Measurements from ENCODE around the gene RPP30.
A peak's percentile ranks its signal among the peaks of the same experiment; 100 is the strongest.
"Not testable (repeated sequence)": the region's sequence is repeated elsewhere in the genome, so short reads cannot be mapped to it uniquely, and the experiment has no call there.

Gene RPP30

DNA sequence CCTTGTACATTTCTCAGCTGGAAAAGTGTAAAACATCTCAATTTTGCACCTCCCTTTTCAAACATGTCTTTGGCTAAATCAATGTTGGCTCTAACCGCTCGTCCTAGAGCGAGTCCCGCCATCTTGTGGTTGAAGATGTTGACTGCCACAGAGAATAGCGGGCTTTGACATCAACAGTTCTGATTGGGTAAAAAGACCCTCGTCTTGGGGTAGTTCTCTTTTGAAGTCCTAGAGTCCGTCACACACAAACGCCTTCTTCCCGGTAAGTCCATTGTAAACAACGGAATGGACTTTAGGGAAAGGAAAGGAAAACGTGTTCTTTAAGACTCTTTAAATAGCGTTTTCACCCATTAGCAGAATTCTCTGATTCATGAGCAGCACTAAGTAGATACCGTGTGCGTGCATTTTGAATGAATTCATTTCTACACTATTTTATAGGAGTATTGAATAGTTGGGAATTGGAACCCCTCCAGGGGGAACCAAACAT lies 452 bp upstream of the RPP30 start:
- peak; percentile 62 for DNase-seq (ENCODE audit: low read depth, low spot score)

DNA sequence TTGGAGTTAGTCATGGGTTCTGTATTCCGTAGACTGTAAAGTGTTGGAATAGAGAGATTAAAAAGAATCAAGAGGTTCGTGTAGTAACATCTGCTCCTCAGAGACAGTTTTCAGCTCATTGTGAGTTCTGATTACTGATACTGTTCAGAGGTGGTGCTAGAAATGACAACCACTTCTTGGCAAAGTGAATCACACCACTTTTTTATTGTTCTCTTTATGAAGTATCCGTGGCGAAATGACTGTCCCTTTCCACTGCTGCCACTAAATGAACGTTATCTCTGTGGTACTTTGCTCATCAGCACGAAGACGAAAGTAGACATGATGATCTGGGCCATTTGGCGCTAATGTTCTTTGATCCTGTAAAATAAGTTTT lies 860 bp downstream of the RPP30 start:
- no peak for DNase-seq (ENCODE audit: low read depth, low spot score)

DNA sequence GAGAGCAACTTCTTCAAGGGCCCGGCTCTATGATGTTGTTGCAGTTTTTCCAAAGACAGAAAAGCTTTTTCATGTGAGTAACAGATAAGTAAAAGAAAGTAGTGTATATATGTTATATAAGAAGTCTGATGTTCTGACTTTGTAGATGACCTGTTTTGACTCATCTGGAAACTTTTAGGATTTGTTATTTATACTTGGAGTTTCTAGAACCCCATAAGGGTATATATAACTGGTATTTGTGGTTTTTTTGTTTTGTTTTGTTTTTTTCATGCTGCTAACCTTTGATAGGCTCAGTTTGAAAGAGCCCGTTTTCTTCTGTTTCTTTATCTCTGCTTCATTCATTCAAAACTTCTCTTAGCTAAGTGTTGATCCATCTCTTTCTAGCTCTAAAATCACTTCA lies 7.3 kb downstream of the RPP30 start:
- DNase-seq (ENCODE audit: low read depth, low spot score) = no peak

DNA sequence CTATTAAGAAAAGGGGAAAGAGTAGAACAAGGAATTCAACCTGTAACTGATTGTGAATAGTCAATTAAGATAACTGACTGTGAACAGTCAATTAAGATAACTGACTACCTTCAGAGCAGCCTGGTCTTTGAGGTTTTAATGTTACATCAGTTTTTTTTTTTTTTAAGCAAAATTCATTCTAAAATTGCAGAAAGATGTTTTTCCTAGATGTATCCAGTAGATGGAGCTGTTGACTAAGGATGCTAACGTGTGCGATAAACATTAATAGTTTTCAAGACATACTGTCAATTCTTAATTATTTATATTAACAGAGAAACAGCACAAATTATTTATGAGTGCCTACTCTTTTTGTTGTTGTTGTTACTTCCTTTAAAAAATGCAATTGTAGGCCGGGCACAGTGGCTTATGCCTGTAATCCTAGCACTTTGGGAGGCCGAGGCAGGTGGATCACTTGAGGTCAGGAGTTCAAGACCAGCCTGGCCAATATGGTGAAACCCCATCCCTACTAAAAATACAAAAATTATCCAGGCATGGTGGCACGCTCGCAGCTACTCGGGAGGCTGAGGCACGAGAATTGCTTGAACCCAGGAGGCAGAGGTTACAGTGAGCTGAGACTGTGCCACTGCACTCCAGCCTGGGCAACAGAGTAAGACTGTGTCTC lies 8.4 kb downstream of the RPP30 start:
- not testable (repeated sequence) for DNase-seq (ENCODE audit: low read depth, low spot score)

DNA sequence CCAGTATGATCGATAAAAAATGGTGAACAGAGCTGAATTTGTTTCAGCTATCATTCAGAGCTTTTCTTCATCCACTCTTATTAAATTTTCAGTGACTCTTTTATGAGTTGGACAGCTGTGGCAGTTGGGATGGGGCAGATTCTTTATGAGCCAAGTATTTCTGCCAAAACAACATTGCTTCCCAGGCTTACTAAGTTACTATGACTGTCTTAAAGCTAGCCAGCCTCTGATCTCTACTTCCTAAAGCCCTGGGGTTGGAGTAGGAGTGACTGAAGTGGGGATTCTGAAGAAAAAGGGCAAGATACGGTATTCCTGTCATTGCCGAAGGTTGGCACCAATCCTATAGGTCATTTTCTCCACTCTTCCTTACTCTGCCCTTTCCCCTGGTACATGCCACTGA lies 12.7 kb downstream of the RPP30 start:
- no peak for DNase-seq (ENCODE audit: low read depth, low spot score)

DNA sequence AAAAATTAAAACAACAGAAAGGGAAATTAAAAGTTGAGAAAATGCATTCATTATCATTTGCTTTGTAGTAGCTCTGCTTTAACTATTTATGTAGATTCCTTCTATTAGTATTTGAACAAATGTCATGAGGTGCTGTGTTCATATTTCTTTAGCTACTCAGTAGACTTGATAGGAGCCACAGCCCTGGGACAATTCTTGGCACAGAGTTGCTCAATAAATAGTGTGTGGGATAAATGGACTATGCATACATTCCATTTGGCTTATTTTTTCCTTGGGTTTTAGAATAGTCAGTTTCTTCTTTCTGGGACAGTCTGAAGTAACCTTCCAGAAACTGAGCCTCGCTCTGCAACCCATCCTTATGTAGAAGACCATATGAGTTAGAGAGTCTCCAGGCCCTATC lies 13.4 kb downstream of the RPP30 start:
- DNase-seq (ENCODE audit: low read depth, low spot score) = no peak

DNA sequence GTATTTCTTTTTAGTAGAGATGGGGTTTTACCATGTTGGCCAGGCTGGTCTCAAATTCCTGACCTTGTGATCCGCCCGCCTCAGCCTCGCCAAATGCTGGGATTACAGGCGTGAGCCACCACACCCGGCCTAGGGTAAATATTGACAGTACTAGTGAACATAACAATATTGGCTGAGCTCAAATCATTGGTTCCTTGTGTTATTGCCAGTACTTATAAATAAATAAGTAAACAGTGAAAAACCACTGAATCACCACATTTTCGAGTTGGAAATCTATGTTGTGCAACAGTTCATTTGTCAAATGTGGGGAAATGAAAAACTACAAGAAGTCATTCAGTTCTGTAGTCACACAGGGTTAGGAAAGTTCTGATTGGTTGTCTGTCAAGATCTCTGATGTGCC lies 15.8 kb downstream of the RPP30 start:
- DNase-seq (ENCODE audit: low read depth, low spot score) = no peak

DNA sequence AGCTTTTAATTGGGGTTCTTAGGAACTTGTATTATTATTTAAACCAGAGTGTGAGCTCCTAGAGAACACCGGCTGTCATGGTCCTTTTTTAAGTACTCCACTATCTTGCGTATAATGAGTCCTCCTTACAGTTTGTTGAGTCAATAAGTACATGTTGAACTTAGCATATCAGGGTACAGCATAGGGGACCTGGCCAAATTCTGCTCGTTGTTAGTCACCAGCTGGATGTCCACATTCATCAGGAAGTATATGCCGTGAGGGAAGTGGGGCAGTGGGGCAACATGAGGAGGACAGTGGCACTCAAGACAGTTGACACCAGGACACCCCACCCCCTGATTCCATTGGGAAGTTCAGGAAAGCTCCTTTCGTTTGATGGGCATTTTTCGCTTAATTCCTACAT lies 16.6 kb downstream of the RPP30 start:
- no peak for DNase-seq (ENCODE audit: low read depth, low spot score)

DNA sequence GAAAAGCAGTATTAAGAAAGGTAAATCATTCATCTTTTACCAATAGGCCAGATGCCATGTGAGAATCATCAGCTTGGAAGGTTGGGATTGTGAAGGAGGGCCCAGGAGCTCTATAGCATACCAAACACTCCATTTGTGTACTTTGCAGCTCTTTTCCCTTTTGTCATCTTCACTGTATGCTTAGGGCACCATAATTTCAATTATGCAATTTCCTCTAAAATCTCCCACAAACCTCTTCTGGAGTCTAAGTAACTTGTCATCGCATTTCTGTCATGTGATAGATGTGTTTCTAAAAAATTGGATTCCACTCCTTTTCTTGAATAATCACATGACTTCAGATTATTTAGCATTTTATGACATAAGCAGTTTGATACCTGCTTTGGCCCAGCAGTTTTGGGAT lies 17.9 kb downstream of the RPP30 start:
- no peak for DNase-seq (ENCODE audit: low read depth, low spot score)

DNA sequence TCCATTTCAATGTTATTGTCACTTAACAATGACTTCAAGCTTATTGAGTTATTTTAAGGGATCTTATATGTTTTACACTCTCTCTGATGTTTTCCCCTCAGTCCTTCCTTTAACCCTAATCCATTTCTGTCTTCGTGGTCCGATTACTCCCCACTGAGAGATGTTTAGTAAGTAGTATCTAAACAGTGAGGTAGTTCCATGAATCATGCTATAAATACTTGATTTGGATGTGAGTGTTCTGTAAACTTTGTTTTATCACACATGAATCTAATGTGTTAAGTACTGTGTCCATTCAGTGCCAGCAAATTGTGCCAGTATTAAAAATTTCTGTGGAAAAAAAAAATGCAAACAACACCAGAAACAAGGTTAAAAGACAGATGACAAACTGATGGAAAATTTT lies 18.6 kb downstream of the RPP30 start:
- DNase-seq (ENCODE audit: low read depth, low spot score) = no peak

DNA sequence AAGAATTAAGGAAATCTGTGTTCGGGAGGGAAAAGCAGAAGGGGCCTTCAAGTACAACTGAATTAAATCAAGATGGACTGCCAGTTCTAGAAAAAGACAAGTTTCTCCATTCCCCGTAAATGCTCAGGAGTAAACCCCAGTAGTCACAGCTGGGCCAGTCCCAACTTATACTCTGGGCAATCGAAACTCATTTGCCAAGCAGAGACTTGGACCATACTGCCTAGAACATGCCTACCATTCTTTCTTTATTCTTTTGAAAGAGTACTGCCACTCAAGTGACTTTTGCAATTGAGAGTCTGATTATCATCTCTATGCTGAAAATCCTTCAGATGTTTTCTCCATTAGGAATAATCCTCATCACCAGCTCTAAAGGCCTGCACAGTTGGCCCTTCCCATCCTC lies 21.4 kb downstream of the RPP30 start:
- DNase-seq (ENCODE audit: low read depth, low spot score) = no peak

DNA sequence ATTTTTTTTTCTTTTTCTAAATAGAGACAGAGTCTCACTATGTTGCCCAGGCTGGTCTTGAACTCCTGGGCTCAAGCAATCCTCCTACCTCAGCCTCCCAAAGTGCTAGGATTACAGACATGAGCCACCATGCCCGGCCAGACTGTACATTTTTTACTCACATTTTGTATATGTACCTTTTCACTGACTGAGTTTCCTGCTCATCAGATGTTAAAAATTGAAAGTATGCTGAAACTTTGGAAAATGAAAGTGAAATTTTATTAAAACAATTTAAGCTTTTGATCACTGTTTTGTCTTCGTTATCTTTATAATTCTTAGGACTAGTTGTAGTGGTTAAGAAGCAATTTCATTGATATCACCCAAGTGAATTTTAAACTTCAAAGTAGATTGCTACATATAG lies 25.1 kb downstream of the RPP30 start:
- DNase-seq (ENCODE audit: low read depth, low spot score) = not testable (repeated sequence)

DNA sequence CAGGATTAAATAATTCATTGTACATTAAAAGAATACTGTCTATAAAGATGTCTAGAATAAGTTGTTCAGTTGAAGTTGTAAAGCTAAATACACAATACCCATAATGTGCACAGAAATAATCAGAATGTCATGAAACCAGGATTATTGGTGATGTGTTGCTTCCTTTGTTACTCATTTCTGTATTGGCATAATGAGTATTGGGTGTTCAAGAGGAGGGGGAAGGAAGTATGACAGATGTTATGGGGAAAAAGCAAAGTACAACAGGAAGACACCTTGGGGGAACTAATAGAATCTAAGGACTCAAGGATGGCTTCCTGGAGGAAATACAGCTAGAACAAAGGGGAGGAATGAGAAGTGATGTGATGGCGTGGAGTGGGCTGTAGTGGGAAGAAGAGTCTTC lies 34.2 kb downstream of the RPP30 start:
- no peak for DNase-seq (ENCODE audit: low read depth, low spot score)

DNA sequence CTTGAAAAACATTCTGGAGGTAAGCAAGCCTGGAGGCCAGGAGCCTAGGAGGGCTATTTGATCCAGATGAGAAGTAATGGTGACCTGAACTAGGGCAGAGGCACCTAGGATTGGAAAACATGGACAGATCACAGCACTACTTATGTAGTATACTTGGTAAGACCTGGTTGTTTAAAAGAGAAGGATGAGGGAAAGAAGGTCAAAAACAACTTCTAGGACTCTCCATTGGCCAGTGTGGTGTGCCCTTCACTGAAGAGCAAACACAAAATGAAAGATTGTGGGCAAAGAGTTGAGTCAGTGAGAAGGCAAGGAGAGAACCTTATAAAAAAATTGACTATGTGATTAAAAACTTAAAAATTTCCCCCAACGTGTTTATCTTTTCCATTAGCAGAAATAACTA lies 34.8 kb downstream of the RPP30 start:
- no peak for DNase-seq (ENCODE audit: low read depth, low spot score)

DNA sequence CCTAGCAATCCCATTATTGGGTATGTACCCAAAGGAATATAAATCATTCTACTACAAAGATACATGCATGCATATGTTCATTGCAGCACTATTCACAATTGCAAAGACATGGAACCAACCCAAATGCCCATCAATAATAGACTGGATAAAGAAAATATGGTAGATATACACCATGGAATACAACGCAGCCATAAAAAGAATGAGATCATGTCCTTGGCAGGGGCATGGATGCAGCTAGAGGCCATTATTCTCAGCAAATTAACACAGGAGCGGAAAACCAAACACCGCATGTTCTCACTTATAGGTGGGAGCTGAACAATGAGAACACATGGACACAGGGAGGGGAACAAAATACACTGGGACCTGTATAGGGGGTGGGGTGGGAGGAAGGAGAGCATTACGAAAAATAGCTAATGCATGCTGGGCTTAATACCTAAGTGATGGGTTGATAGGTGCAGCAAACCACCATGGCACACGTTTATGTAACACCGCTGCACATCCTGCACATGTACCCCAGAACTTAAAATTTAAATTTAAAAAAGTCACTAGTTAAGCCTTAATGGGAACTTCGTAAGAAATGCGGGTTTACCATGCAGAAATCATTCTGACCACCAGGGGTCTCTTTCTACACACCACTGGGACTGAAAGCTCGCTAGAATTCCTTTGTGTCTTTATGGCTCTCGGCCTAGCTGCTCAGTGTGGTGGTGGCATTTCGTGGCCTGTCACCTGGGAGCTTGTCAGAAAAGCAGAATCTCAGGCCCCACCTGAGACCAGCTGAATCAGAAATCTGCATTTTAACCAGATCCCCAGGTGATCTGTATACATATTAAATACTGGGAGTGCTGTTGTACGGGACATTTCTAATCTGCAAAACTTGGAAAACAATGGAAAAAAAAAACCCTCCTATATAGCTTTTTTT lies 39.6 kb downstream of the RPP30 start:
- DNase-seq (ENCODE audit: low read depth, low spot score) = no peak

DNA sequence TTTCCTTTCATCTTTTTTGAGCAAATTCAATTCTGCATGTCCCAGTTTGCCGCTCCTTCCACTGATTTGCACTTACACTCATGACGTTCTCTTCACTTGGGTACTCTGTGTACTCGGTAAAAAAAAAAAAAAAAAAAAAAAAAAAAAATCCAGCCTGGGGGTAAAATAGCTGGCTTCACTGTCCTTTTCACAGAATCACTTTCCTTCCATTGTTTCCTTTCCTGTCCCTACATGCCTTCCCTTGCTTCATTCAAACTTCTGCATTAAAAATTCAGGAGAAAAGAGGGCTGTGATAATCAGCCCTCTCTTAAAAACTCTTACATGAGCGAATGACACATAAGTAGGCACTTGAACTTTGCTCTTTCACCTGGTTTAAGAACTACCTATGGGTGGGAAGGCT lies 40.4 kb downstream of the RPP30 start:
- DNase-seq (ENCODE audit: low read depth, low spot score) = no peak

DNA sequence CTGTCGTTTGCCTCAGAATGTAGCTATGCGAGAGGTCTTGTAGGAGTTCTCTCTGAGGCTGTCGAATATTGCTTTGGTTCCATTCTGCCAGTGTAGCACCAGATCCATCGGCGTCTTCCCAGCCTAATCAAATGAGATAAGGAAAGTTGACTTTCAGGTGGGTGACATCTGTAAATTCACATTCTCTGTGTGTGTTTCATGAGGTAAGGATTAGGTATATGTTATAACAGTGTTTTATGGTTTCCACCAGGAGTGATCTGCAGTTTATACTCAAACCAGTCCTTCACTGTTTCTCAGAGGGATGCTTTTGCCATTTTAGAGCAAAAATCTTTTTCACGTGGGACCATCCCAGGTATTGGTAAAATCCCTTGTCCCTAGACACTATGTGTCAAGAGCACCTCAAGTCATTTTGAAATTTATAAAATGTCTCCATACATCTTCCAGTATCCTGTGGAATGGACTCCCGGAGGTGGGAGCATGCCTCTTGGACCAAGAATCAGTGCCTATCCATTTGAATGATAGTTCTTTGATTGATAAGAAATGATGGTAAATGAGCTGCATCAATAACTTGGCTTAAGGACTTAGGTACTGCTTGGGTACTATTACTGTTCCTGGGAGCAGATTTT lies 41.2 kb downstream of the RPP30 start:
- no peak for DNase-seq (ENCODE audit: low read depth, low spot score)

DNA sequence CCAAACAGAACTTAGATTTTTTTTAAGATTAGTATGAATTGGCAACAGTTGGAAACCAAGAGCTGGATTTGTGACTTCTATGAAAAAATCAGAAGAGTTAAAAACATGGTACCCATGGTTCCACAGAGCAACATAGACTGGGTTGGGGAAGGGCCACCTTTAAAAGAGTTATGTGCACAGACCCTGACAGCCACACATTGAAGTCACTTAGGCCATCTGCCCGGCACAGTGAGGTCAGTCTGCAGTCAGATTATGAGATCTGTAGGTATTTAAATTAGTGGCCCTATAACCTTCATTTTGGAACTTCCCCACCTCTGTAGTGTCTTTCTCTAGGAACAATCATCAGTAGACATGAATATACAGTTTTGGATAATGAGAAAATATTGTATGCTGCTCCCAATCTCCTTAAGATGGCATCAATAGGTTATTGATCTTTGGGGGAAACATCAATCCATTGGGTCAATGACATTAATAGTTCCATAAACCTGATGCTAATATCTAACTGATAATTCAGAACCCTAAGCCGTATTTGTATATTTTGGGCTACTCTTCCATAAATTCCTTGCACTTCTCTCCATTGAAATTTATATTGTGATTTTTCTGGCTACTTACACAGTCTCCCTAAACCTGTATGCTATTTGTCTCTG lies 42.1 kb downstream of the RPP30 start:
- no peak for DNase-seq (ENCODE audit: low read depth, low spot score)

DNA sequence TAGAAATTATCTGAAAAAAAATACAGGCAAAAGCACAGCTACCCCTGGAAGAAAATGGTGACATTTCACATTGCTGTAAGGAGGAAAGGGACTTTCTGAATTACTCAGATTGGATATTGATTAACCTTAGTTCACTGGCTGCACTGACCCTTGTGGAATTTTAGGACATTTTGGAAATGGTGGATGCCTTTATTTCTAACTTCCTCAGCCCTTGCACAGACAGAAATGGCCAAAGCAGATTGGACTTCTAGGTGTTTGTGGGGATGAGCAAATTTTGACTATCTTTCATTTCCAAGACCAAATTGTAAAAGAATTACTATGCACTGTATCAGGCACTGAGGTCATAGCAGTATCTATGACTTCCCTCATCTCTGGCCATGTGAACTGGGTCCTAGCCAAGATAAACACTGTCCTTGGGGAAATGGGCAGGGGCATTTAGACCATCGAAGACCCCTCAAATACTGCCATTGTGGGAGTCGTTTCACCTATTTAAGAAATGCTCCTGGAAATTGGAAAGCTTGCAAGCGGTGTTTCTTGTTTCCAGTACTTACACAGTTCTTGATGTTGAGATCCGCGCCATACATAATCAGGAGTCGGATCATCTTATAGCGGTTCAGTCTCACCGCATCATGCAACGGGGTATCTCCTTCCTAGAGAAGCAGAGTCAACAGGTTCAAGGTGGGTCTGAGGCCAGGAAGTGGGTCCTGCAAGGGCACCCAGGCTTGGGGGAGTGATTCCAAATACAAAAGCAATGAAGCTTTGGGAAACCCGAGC lies 43.4 kb downstream of the RPP30 start:
- DNase-seq (ENCODE audit: low read depth, low spot score) = no peak

DNA sequence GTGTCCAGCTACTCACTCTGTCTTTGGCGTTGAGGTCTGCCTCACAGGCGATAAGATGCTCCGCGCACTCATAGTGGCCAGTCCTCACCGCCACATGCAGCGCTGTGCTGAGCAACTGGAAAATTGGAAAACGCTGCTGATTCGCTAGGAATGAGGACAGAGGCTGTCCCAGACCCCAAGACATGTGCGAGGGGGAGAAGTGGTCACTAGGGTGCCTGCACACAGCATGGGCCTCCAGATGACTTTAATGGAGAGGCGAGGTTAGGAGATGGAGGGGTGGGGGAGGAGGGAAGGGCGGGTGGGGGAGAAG lies 43.9 kb downstream of the RPP30 start:
- DNase-seq (ENCODE audit: low read depth, low spot score) = no peak

DNA sequence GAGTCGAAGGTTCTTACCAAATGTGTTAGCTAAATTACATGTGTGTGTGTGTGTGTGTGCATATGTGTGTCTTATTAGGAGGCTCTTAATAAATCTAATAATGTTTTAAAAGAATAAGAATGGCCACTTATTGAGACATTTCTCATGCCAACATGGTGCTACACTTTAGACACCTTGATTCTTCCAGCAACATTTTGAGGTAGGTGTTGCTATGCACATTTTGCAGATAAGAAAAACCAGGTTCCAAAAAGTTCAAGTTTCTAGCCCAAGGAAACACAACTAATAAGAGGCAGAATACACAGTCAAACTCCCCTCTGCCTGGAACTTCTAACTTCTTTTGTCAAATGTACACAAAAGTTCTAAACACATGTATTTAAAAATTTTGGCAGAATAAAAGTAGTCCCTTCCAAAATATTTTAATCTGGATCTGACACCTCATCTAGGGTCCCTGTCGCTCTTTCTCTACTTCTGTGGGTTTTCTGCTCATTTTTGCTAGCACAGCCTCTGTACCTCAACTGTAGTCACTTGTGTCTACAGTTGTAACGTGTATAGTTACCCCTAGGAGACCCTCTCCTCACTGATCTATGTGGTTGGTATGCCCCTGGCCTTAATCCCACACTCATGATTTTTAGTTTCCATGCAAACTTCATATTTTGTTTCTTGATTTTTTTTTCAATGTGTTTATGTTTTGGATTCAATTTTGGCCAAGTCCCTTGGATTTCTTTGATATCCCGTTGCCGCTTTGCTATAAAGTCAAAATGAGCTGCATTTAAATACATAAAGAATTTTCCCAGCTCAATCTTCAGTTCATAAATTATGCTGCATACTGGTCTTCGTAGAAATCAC lies 44.8 kb downstream of the RPP30 start:
- DNase-seq (ENCODE audit: low read depth, low spot score) = no peak
